ENCODE measurements around the gene ORC2.

DNA sequence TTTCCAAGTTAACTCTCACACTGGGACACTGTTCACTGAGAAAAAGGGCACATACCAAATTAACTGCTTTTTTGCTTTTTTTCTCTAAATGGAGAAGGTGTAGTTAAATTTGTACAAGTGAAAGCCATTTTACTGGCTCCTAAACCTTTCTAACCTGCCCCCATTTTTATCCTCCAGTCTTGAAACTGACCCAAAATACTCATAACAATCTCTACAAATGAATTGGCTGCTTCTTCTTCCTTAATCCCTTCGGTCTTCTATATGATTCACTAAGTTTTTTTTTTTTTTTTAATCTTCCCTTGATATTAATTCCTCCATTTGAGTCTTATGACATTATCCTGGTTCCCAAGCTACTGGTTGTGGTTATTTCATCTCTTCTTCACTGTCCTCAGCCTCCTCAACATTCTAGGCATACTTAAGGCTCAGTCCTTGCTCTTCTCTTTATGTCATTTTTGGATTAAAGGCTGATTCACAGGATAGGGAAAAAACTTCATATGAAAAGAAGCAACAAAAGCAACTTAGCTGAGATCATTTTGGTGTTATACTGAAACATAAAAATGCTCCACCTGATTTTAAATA, 19.8 kb downstream of the ORC2 start:
- TF ChIP-seq KAT7 (CRISPR knock-in tag; IDR thresholded peaks at IDR 0.05; ENCODE audit: borderline replicate concordance) (no peak), NR3C1 (CRISPR knock-in tag; conservative IDR thresholded peaks at IDR 0.05; ENCODE audit: low read depth) (no peak), NFE2L1 (CRISPR knock-in tag; IDR thresholded peaks at IDR 0.05) (no peak)
- TF ChIP-seq, protein P1, sequence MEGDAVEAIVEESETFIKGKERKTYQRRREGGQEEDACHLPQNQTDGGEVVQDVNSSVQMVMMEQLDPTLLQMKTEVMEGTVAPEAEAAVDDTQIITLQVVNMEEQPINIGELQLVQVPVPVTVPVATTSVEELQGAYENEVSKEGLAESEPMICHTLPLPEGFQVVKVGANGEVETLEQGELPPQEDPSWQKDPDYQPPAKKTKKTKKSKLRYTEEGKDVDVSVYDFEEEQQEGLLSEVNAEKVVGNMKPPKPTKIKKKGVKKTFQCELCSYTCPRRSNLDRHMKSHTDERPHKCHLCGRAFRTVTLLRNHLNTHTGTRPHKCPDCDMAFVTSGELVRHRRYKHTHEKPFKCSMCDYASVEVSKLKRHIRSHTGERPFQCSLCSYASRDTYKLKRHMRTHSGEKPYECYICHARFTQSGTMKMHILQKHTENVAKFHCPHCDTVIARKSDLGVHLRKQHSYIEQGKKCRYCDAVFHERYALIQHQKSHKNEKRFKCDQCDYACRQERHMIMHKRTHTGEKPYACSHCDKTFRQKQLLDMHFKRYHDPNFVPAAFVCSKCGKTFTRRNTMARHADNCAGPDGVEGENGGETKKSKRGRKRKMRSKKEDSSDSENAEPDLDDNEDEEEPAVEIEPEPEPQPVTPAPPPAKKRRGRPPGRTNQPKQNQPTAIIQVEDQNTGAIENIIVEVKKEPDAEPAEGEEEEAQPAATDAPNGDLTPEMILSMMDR (IDR thresholded peaks at IDR 0.05) = no peak

All from WTC11 (cell line).